SH-SY5Y (cell line): Measurements from ENCODE around the gene IL5RA.

Source experiments
- GATA2 ChIP-seq: IDR thresholded peaks from 2 replicates; pipeline ENCODE4 v1.6.1; 2011; ENCODE audit warnings: mild to moderate bottlenecking, low read depth, low read length
- GATA3 ChIP-seq: IDR thresholded peaks from 2 replicates; pipeline ENCODE4 v1.6.1; 2011; ENCODE audit warnings: low read depth, mild to moderate bottlenecking, low read length, moderate library complexity

- TF ChIP-seq GATA2: no peak
- TF ChIP-seq GATA3: no peak
These were observed 28.6 kb downstream of the IL5RA start for GRCh38 chr3:3081381-3082233.
